Left ventricle myocardium inferior (tissue), 1 donor: ENCODE data around the gene RSPH10B2. TPM values are rescaled to one million over a fixed set of nuclear protein-coding genes. Genes with fewer than 3 reads are reported as not detected.
"Not testable (repeated sequence)": the region's sequence is repeated elsewhere in the genome, so short reads cannot be mapped to it uniquely, and the experiment has no call there.

Experiments
- DNase-seq: peaks from one replicate; pipeline ENCODE4 v3.0.0-alpha.2; 2020
- H3K27ac ChIP-seq: fragments of 200-600 bp; replicated peaks from 2 replicates; pipeline ENCODE4 v1.8.0; 2021
- H3K27me3 ChIP-seq: fragments of 200-600 bp; 2 replicates; pipeline ENCODE4 v1.8.0; 2021; ENCODE audit warnings: low read depth
- H3K36me3 ChIP-seq: fragments of 200-600 bp; 2 replicates; pipeline ENCODE4 v1.8.0; 2021
- H3K4me1 ChIP-seq: fragments of 200-600 bp; 2 replicates; pipeline ENCODE4 v1.8.0; 2021
- H3K4me3 ChIP-seq: fragments of 200-600 bp; 2 replicates; pipeline ENCODE4 v1.8.0; 2021; ENCODE audit warnings: mild to moderate bottlenecking, moderate library complexity
- H3K9me3 ChIP-seq: fragments of 200-600 bp; replicated peaks from 2 replicates; pipeline ENCODE4 v1.8.0; 2021
- CTCF ChIP-seq: fragments of 200-600 bp; IDR thresholded peaks from 2 replicates; pipeline ENCODE4 v1.8.0; 2021; ENCODE audit warnings: antibody characterized with exemption, mild to moderate bottlenecking, borderline replicate concordance
- intact Hi-C: fragments of 100-400 bp; cut with micrococcal nuclease; formaldehyde crosslinking; loops from one replicate; pipeline ENCODE4 v1.11.0; 2022
- total RNA-seq: library from RNA; stranded (reverse); fragmentation: NEBNext Ultra II Directional; extraction: Animal tissue kit (Norgen Biotek cat#: 25700); gene quantifications from one replicate; pipeline ENCODE4 v1.2.1, GENCODE V29; 2021
- donor health status: DM: no; HTN: yes; CAD: no; lungs with severe emphysema.

The RSPH10B2 gene
- total RNA-seq, 1 donor from 2014 or later, result not detected

DNA sequence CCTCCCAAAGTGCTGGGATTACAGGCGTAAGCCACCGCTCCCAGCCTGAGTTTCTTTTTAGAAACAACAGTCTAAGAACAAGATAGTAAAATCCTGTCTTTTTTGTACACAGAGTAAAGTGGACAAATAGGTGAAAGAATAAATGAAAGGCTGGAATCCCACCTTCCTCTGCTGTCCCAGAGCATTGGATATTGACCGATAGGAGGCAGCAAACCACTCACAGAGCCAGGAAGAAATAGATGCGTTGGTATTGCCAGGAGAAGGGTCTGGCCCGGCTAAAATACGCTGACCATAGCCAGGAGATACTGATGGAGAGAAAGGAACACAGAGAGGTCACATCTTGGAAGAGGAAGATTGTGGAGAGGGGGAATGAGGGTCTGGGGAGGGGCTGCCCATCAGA, 35.8 kb upstream of the RSPH10B2 start:
- no peak for DNase-seq
- Histone ChIP-seq H3K4me3 (no peak overlapping the region), H3K27me3 (peaks cover 25% of the 10 kb centered on the region), H3K4me1 (no peaks in the 10 kb centered on the region), H3K36me3 (no peaks in the 10 kb centered on the region), H3K27ac (no peak overlapping the region), H3K9me3 (no peaks in the 10 kb centered on the region)
- TF ChIP-seq CTCF, result peak; percentile 11
- intact Hi-C loops, result no loop called here

- intact Hi-C loops, result not testable (repeated sequence)
Observed at GRCh38 chr7:6724351-6724750, 29.6 kb upstream of the RSPH10B2 start.

DNA sequence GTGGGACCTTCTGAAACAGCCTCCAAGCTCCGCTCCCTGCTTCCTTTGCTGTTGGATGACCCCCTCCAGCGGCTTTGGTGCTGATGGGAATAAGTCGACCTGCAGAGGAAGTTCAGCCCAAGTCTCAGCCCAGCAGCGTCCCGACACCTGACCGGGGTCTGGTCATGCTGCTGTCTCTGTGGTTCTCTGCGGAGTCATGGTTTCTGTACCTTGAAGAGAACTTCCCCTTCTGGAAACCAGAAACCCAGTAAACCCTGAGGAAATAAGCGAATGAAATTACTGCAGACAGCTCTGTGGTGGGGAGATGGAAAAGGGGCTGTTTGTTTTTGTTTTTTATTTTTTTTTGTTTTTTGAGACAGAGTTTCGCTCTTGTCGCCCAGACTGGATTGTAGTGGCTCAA, 28.9 kb upstream of the RSPH10B2 start:
- no peak overlapping the region for H3K4me3 ChIP-seq
- no peaks in the 10 kb centered on the region for H3K36me3 ChIP-seq
- no peak for DNase-seq
- TF ChIP-seq CTCF, result no peak
- intact Hi-C loops, result no loop called here
- no peak overlapping the region for H3K27ac ChIP-seq
- no peaks in the 10 kb centered on the region for H3K9me3 ChIP-seq
- peaks cover 12% of the 10 kb centered on the region for H3K27me3 ChIP-seq
- H3K4me1 ChIP-seq, result peaks cover 11% of the 10 kb centered on the region

More at GRCh38 chr7:6724351-6724750, 29.6 kb upstream of the RSPH10B2 start:
- H3K27me3 ChIP-seq, result peaks cover 12% of the 10 kb centered on the region
- not testable (repeated sequence) for H3K4me3 ChIP-seq, H3K4me1 ChIP-seq, DNase-seq, H3K36me3 ChIP-seq, H3K9me3 ChIP-seq, H3K27ac ChIP-seq

GRCh38 chr7:6726341-6726740, 27.6 kb upstream of the RSPH10B2 start:
- DNase-seq, H3K36me3 ChIP-seq, H3K4me3 ChIP-seq, intact Hi-C loops, H3K9me3 ChIP-seq, H3K27ac ChIP-seq: not testable (repeated sequence)
- peaks cover 12% of the 10 kb centered on the region for H3K27me3 ChIP-seq
- peaks cover 23% of the 10 kb centered on the region for H3K4me1 ChIP-seq

DNA sequence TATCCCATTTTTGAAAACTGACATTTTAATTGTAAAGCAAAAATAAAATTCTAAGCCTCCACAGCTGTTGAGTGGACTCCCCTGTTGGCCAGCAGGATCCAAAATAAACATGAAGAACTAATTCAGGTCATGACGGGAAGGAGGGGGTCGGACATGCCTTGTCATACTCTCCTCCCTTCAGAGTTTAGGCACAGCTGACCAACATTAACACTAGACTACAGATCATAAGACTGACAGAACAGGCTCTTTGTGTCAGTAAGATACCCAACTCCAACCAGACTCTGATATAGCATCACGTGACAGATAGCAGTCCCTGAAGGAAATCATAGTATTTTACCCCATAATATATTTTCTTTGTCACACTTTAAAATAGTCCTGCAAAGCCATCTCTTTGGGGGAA, 26.2 kb upstream of the RSPH10B2 start:
- Histone ChIP-seq H3K4me3 (no peak overlapping the region), H3K9me3 (no peaks in the 10 kb centered on the region), H3K4me1 (peaks cover 25% of the 10 kb centered on the region), H3K27me3 (peaks cover 5% of the 10 kb centered on the region), H3K36me3 (peaks cover 8% of the 10 kb centered on the region), H3K27ac (no peak overlapping the region)
- no peak for DNase-seq
- TF ChIP-seq CTCF, result no peak
- intact Hi-C loops, result no loop called here

GRCh38 chr7:6728893-6729491, 24.9 kb upstream of the RSPH10B2 start:
- H3K27me3 ChIP-seq, DNase-seq, intact Hi-C loops, H3K9me3 ChIP-seq: not testable (repeated sequence)
- H3K4me1 ChIP-seq, result peaks cover 25% of the 10 kb centered on the region
- peaks cover 22% of the 10 kb centered on the region for H3K36me3 ChIP-seq
- H3K4me3 ChIP-seq, result peak overlapping the region; percentile 83
- H3K27ac ChIP-seq, result peak overlapping the region; percentile 88

DNA sequence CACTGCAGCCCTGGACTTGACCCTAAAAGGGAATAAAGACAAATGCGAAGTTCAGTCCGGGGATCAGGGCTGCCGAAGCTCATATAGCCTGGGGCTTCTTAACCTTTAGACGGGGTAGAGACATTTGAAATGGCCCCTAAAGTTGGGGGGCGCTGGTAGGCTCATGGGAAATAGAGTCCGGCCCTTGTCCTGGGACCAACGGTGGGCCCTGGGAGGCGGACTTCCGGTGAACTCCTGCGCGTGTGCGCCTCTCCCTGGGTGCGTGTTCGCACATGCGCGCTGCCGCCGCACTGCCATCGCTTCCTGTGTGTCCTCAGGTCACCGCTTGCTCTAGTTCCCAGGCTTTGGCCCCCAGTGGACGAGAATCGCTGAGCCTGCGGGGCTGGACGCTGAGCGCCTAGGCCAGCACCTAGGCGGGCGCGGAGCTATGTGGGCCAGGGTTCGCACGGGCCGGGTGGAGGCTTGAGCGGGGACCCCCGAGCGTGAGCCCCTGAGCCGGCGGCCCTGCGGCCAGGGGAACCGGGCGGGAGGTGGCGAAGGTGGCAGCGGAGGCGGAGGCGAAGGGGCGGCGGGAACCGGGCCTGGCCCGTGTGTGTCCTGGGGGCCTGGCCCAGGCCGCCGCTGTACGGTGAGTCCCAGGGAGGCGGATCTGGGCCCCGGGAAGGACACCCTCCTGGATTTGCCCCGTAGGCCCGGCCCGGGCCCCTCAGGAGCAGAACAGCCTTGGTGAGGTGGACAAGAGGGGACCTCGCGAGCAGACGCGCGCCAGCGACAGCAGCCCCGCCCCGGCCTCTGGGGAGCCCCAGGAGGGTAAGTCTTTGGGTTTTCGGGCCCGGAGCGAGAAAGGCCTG, 24.2 kb upstream of the RSPH10B2 start:
- intact Hi-C loops, result no loop called here
- peak; percentile 94 for DNase-seq
- H3K27ac ChIP-seq, result peak overlapping the region; percentile 88

More for the DNA sequence above, 24.2 kb upstream of the RSPH10B2 start:
- peak overlapping the region; percentile 83 for H3K4me3 ChIP-seq
- H3K4me1 ChIP-seq, result peaks cover 25% of the 10 kb centered on the region
- no peaks in the 10 kb centered on the region for H3K9me3 ChIP-seq
- H3K27me3 ChIP-seq, result no peaks in the 10 kb centered on the region
- peak; percentile 23 for TF ChIP-seq CTCF
- H3K36me3 ChIP-seq, result peaks cover 29% of the 10 kb centered on the region
